SU-DHL-6 (cell line): ENCODE measurements around the gene PLEKHH2.
"Not testable (repeated sequence)": the region's sequence is repeated elsewhere in the genome, so short reads cannot be mapped to it uniquely, and the experiment has no call there.

Experiments
- H2AFZ ChIP-seq: fragments of 200-600 bp; sonication (generic); 2 replicates; pipeline ENCODE4 v1.6.1; 2014; ENCODE audit warnings: low read depth, mild to moderate bottlenecking, moderate library complexity, mixed read lengths, antibody characterized with exemption, low read length; ENCODE audit not compliant: severe bottlenecking
- H3F3A ChIP-seq: fragments of 200-600 bp; shearing (Covaris generic); 2 replicates; pipeline ENCODE4 v1.6.0; 2016; ENCODE audit warnings: antibody characterized with exemption, mild to moderate bottlenecking; ENCODE audit not compliant: insufficient read depth
- H3K27ac ChIP-seq: fragments of 200-600 bp; sonication (generic); 2 replicates; pipeline ENCODE4 v1.5.1; 2016; ENCODE audit warnings: low read depth, mild to moderate bottlenecking, low read length, moderate library complexity, mixed read lengths
- H3K27me3 ChIP-seq: fragments of 200-600 bp; sonication (generic), shearing (Covaris generic); 2 replicates; pipeline ENCODE4 v1.6.0; 2014; ENCODE audit warnings: mild to moderate bottlenecking, low read length
- H3K36me3 ChIP-seq: fragments of 200-600 bp; sonication (generic); 2 replicates; pipeline ENCODE4 v1.6.1; 2014; ENCODE audit warnings: mild to moderate bottlenecking, low read length, mixed read lengths
- H3K4me2 ChIP-seq: fragments of 300-600, 200-600 bp; shearing (Covaris generic), sonication (generic); 2 replicates; pipeline ENCODE4 v1.6.0; 2014; ENCODE audit warnings: low read length, low read depth, mild to moderate bottlenecking; ENCODE audit not compliant: poor library complexity, severe bottlenecking
- H3K4me3 ChIP-seq: fragments of 200-600 bp; sonication (generic); 2 replicates; pipeline ENCODE4 v1.5.1; 2014; ENCODE audit warnings: antibody characterized with exemption, low read length, mild to moderate bottlenecking, mixed read lengths; ENCODE audit not compliant: insufficient read depth, poor library complexity, severe bottlenecking
- H3K79me2 ChIP-seq: fragments of 200-600 bp; sonication (generic); 2 replicates; pipeline ENCODE4 v1.6.1; 2014; ENCODE audit warnings: mild to moderate bottlenecking, low read length, moderate library complexity; ENCODE audit not compliant: insufficient read depth
- H3K9ac ChIP-seq: fragments of 200-600 bp; sonication (generic); 2 replicates; pipeline ENCODE4 v1.7.0; 2014; ENCODE audit warnings: mild to moderate bottlenecking, low read length
- H3K9me2 ChIP-seq: fragments of 200-600 bp; sonication (generic); replicated peaks from 2 replicates; pipeline ENCODE4 v1.6.1; 2014; ENCODE audit warnings: low read length; ENCODE audit not compliant: insufficient read depth
- H3K9me3 ChIP-seq: fragments of 200-600 bp; sonication (generic); 2 replicates; pipeline ENCODE4 v1.6.1; 2014; ENCODE audit warnings: low read length, mixed read lengths; ENCODE audit not compliant: insufficient read depth
- H4K20me1 ChIP-seq: fragments of 200-600 bp; sonication (generic); 2 replicates; pipeline ENCODE4 v1.6.1; 2014; ENCODE audit warnings: low read depth, mild to moderate bottlenecking, antibody characterized with exemption, low read length, moderate library complexity, mixed read lengths
- CTCF ChIP-seq: fragments of 200-600 bp; sonication (generic); IDR thresholded peaks from one replicate; pipeline ENCODE4 v1.5.1; 2017; ENCODE audit warnings: antibody characterized with exemption, mild to moderate bottlenecking, low read length, moderate library complexity; ENCODE audit not compliant: insufficient read depth, poor library complexity, severe bottlenecking
- EZH2phosphoT487 ChIP-seq: fragments of 200-600 bp; sonication (generic), shearing (Covaris generic); conservative IDR thresholded peaks from 2 replicates; pipeline ENCODE4 v1.6.1; 2018; ENCODE audit warnings: mild to moderate bottlenecking, antibody characterized with exemption, low read length, moderate library complexity, mixed read lengths

Gene PLEKHH2

DNA sequence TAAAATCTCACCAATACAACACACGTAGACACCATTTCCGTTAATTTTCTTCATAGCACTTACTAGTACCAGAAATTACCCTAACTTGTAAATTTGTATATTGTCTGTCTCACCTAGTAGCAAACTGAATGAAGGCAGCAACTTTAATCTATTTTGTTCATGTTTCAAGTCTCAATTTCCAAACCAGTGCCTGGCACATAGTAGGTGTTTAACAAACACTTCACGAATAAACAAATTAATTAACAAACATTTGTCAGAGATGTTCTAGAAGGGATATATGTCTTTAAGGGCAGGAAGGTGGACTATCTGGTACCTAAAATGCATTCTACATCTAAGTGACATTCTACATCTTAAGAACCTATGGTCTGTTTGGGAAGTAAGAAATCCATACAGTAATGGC, 42.2 kb upstream of the PLEKHH2 start:
- Histone ChIP-seq H3K9me2 (no peaks in the 10 kb centered on the region), H3K4me3 (peak overlapping the region; percentile 66), H2AFZ (no peak overlapping the region), H3K27ac (no peak overlapping the region), H3K9me3 (no peaks in the 10 kb centered on the region), H3K4me2 (peak overlapping the region; percentile 91), H3K9ac (peak overlapping the region; percentile 72), H3K36me3 (peaks cover 11% of the 10 kb centered on the region; the same call in 1 of the 2 replicates), H4K20me1 (no peaks in the 10 kb centered on the region), H3F3A (0 out of 2 replicates have a peak, but pooled peaks cover 5% of the 10 kb centered on the region), H3K27me3 (no peaks in the 10 kb centered on the region), H3K79me2 (peaks cover 23% of the 10 kb centered on the region)
- TF ChIP-seq EZH2phosphoT487 = no peak
- TF ChIP-seq CTCF = no peak

DNA sequence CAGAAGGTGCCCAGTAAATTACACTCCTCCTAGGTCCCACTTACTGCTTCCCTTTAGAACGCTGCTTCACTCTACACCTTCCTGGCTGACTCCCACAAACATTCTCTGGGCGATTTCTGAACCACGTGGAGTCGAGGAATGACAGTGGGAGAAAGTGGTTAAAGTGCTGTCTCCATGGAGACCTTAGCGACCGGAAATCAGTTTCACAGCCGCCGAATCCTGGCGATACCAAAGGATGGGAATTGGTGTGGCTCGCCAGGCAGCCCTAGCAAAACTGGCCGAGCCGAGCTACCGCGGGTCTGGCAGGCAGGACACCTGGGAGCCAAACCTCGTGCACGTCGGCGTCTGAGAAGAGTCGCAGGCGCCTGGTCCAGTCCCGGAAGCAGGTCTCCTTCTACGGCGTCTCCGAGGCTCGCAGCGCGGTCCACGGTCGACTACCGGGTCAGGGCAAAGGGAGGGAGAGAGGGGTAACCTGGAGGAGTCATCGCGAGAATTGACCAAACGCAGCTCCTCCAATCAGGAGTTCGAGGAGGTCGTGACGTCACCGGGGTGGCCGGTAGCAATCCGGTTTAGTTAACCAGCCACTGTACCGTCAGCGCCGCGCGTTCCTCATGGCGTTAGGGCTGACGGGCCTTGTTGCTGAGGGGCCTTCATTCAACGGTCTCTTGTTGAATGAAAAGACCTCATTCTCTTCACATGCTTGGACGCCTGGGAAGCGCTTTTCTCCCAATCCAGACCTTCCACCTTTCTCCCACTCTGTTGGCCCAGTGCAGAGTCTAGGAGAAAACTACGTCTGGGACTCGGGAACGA, 41.3 kb upstream of the PLEKHH2 start, which contains the start of gene THADA:
TSS of gene THADA (minus strand) at position 436 of the 810 bp plus-strand sequence. CDS start 3,646 bp downstream, outside the sequence.
- 0 out of 2 replicates have a peak, but pooled peaks cover 5% of the 10 kb centered on the region for H3F3A ChIP-seq
- H3K9me3 ChIP-seq = no peaks in the 10 kb centered on the region
- peak within 1 kb of the TSS; percentile 66 for H3K4me3 ChIP-seq
- TF ChIP-seq CTCF (no peak), EZH2phosphoT487 (no peak)
- H3K36me3 ChIP-seq = peaks cover 7% of the 10 kb centered on the region; the same call in 1 of the 2 replicates
- H2AFZ ChIP-seq = peak within 1 kb of the TSS; percentile 85
- H3K9ac ChIP-seq = peak within 1 kb of the TSS; percentile 72
- H4K20me1 ChIP-seq = no peaks in the 10 kb centered on the region
- H3K79me2 ChIP-seq = peaks cover 23% of the 10 kb centered on the region
- H3K4me2 ChIP-seq = peak within 1 kb of the TSS; percentile 91
- H3K27me3 ChIP-seq = no peaks in the 10 kb centered on the region
- peak within 1 kb of the TSS; percentile 56 for H3K27ac ChIP-seq
- H3K9me2 ChIP-seq = no peaks in the 10 kb centered on the region

- H3K27ac ChIP-seq, H4K20me1 ChIP-seq, H2AFZ ChIP-seq: not testable (repeated sequence)
Measured at GRCh38 chr2:43600596-43600995, 36.5 kb upstream of the PLEKHH2 start.

GRCh38 chr2:43604674-43605073, 32.4 kb upstream of the PLEKHH2 start:
- no peaks in the 10 kb centered on the region for H3K79me2 ChIP-seq
- H4K20me1 ChIP-seq = no peaks in the 10 kb centered on the region
- H3K4me3 ChIP-seq = no peak overlapping the region
- H3K4me2 ChIP-seq = no peak overlapping the region
- H3K36me3 ChIP-seq = no peaks in the 10 kb centered on the region
- no peaks in the 10 kb centered on the region for H3K27me3 ChIP-seq
- H3K9ac ChIP-seq = no peak overlapping the region
- no peak overlapping the region for H2AFZ ChIP-seq
- TF ChIP-seq CTCF (no peak), EZH2phosphoT487 (no peak)
- H3K27ac ChIP-seq = no peak overlapping the region
- H3K9me2 ChIP-seq = no peaks in the 10 kb centered on the region
- H3F3A ChIP-seq = no peaks in the 10 kb centered on the region
- no peaks in the 10 kb centered on the region for H3K9me3 ChIP-seq

More at GRCh38 chr2:43600596-43600995, 36.5 kb upstream of the PLEKHH2 start:
- H3K9me2 ChIP-seq, H3K4me3 ChIP-seq, H3K4me2 ChIP-seq, H3K79me2 ChIP-seq, H3K36me3 ChIP-seq, H3F3A ChIP-seq, H3K27me3 ChIP-seq, H3K9ac ChIP-seq, H3K9me3 ChIP-seq: not testable (repeated sequence)
